ENCODE results near the gene ADAMTS7. TPM values are rescaled to one million over a fixed set of nuclear protein-coding genes. Genes with fewer than 3 reads are reported as not detected.

ADAMTS7 gene
- polyA plus RNA-seq, 1 donor from 2014 or later, result 31.5 TPM

DNA sequence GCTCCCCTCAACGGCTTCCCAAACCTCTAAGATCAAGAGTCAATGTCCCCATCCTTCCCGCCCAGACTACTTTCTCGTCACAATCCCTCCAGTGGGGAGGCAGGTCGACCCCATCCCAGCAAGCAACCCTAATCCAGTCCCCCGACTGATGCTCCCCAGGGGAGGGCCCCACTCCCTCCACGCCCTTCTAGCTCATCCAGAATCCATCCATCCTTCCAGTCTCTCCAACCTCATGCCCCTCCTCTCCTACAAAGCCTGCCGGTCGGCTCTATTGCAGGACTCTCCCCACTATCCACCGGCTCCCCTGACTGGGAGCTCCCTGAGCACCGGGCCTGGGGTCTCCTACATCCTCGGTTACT is 1.3 kb downstream of the ADAMTS7 start:
- H3K4me2 ChIP-seq (ENCODE audit: low read length), result peak overlapping the region; percentile 45
- no peaks in the 10 kb centered on the region for H3F3A ChIP-seq (ENCODE audit: insufficient read depth, low read length, poor library complexity, severe bottlenecking)
- H3K9me2 ChIP-seq (ENCODE audit: insufficient read depth, low read length), result no peaks in the 10 kb centered on the region
- H2AFZ ChIP-seq (ENCODE audit: low read depth, low read length), result no peak overlapping the region
- no peaks in the 10 kb centered on the region for H3K9me3 ChIP-seq (ENCODE audit: low read length)
- TF ChIP-seq TAF1 (IDR thresholded peaks at IDR 0.05; ENCODE audit: low read depth) (no peak), MXI1 (conservative IDR thresholded peaks at IDR 0.05; ENCODE audit: poor library complexity, severe bottlenecking) (no peak), RAD21 (conservative IDR thresholded peaks at IDR 0.05) (no peak), EP300 (conservative IDR thresholded peaks at IDR 0.05; ENCODE audit: poor library complexity, severe bottlenecking) (no peak), POLR2AphosphoS5 (IDR thresholded peaks at IDR 0.05) (no peak), SMC3 (conservative IDR thresholded peaks at IDR 0.05; ENCODE audit: poor library complexity) (no peak), EZH2 (IDR thresholded peaks at IDR 0.05; ENCODE audit: borderline replicate concordance, insufficient read depth, low read length, poor library complexity, severe bottlenecking) (no peak)
- TF ChIP-seq, protein P1, sequence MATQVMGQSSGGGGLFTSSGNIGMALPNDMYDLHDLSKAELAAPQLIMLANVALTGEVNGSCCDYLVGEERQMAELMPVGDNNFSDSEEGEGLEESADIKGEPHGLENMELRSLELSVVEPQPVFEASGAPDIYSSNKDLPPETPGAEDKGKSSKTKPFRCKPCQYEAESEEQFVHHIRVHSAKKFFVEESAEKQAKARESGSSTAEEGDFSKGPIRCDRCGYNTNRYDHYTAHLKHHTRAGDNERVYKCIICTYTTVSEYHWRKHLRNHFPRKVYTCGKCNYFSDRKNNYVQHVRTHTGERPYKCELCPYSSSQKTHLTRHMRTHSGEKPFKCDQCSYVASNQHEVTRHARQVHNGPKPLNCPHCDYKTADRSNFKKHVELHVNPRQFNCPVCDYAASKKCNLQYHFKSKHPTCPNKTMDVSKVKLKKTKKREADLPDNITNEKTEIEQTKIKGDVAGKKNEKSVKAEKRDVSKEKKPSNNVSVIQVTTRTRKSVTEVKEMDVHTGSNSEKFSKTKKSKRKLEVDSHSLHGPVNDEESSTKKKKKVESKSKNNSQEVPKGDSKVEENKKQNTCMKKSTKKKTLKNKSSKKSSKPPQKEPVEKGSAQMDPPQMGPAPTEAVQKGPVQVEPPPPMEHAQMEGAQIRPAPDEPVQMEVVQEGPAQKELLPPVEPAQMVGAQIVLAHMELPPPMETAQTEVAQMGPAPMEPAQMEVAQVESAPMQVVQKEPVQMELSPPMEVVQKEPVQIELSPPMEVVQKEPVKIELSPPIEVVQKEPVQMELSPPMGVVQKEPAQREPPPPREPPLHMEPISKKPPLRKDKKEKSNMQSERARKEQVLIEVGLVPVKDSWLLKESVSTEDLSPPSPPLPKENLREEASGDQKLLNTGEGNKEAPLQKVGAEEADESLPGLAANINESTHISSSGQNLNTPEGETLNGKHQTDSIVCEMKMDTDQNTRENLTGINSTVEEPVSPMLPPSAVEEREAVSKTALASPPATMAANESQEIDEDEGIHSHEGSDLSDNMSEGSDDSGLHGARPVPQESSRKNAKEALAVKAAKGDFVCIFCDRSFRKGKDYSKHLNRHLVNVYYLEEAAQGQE (IDR thresholded peaks at IDR 0.05; ENCODE audit: borderline replicate concordance), result no peak
- TF ChIP-seq, protein P2, sequence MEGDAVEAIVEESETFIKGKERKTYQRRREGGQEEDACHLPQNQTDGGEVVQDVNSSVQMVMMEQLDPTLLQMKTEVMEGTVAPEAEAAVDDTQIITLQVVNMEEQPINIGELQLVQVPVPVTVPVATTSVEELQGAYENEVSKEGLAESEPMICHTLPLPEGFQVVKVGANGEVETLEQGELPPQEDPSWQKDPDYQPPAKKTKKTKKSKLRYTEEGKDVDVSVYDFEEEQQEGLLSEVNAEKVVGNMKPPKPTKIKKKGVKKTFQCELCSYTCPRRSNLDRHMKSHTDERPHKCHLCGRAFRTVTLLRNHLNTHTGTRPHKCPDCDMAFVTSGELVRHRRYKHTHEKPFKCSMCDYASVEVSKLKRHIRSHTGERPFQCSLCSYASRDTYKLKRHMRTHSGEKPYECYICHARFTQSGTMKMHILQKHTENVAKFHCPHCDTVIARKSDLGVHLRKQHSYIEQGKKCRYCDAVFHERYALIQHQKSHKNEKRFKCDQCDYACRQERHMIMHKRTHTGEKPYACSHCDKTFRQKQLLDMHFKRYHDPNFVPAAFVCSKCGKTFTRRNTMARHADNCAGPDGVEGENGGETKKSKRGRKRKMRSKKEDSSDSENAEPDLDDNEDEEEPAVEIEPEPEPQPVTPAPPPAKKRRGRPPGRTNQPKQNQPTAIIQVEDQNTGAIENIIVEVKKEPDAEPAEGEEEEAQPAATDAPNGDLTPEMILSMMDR (IDR thresholded peaks at IDR 0.05; ENCODE audit: poor library complexity, severe bottlenecking), result no peak
- peak overlapping the region; percentile 79 for H3K27ac ChIP-seq (ENCODE audit: low read length)
- peaks cover 33% of the 10 kb centered on the region for H3K79me2 ChIP-seq (replicated peaks; ENCODE audit: insufficient read depth, low read length)
- H3K27me3 ChIP-seq (ENCODE audit: insufficient read depth, low read depth, low read length), result no peaks in the 10 kb centered on the region
- H3K36me3 ChIP-seq (ENCODE audit: insufficient read depth, low read length), result no peaks in the 10 kb centered on the region
- H3K9ac ChIP-seq (ENCODE audit: low read length), result peak overlapping the region; percentile 90
- H3K4me3 ChIP-seq (ENCODE audit: low read length), result peak overlapping the region; percentile 95
- H4K20me1 ChIP-seq (ENCODE audit: insufficient read depth), result no peaks in the 10 kb centered on the region

DNA sequence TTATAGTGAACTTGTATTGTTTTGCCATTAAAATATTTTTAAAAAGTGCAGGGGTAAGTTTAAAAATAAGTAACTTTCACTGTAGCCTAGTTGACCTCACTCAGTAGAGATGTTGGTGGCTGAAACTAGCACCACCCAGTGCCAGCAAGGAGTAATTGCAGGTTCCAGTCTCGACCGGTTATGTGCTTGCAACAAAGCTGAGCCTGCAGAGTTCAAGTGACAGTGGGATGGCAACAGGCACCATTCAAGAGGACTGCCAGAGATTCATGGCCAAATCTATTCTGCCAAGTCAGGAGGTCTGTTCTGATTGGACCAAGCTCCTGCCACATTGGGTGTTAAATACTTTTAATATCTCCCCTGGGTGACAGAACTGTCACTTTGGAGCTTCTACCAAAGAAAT is 2.7 kb downstream of the ADAMTS7 start:
- Histone ChIP-seq H2AFZ (ENCODE audit: low read depth, low read length) (no peak overlapping the region), H3K4me3 (ENCODE audit: low read length) (peak overlapping the region; percentile 95), H3K9me3 (ENCODE audit: low read length) (no peaks in the 10 kb centered on the region), H3K27ac (ENCODE audit: low read length) (no peak overlapping the region), H3F3A (ENCODE audit: insufficient read depth, low read length, poor library complexity, severe bottlenecking) (no peaks in the 10 kb centered on the region), H3K9ac (ENCODE audit: low read length) (no peak overlapping the region), H3K9me2 (ENCODE audit: insufficient read depth, low read length) (no peaks in the 10 kb centered on the region), H3K4me2 (ENCODE audit: low read length) (no peak overlapping the region), H4K20me1 (ENCODE audit: insufficient read depth) (no peaks in the 10 kb centered on the region), H3K36me3 (ENCODE audit: insufficient read depth, low read length) (no peaks in the 10 kb centered on the region), H3K79me2 (replicated peaks; ENCODE audit: insufficient read depth, low read length) (peaks cover 33% of the 10 kb centered on the region), H3K27me3 (ENCODE audit: insufficient read depth, low read depth, low read length) (no peaks in the 10 kb centered on the region)
- TF ChIP-seq, protein P2 (IDR thresholded peaks at IDR 0.05; ENCODE audit: poor library complexity, severe bottlenecking), result peak; percentile 51
- TF ChIP-seq EZH2 (IDR thresholded peaks at IDR 0.05; ENCODE audit: borderline replicate concordance, insufficient read depth, low read length, poor library complexity, severe bottlenecking) (no peak), RAD21 (conservative IDR thresholded peaks at IDR 0.05) (no peak), SMC3 (conservative IDR thresholded peaks at IDR 0.05; ENCODE audit: poor library complexity) (no peak), POLR2AphosphoS5 (IDR thresholded peaks at IDR 0.05) (no peak), MXI1 (conservative IDR thresholded peaks at IDR 0.05; ENCODE audit: poor library complexity, severe bottlenecking) (no peak), TAF1 (IDR thresholded peaks at IDR 0.05; ENCODE audit: low read depth) (no peak)
- TF ChIP-seq, protein P1 (IDR thresholded peaks at IDR 0.05; ENCODE audit: borderline replicate concordance), result no peak

Data from neural cell (in vitro differentiated cells).